Eye (tissue), 1 donor: ENCODE measurements around the gene TEX29.

Source experiments
- DNase-seq: peaks from one replicate; pipeline ENCODE4 v3.0.0-alpha.2; 2015

Gene TEX29

DNA sequence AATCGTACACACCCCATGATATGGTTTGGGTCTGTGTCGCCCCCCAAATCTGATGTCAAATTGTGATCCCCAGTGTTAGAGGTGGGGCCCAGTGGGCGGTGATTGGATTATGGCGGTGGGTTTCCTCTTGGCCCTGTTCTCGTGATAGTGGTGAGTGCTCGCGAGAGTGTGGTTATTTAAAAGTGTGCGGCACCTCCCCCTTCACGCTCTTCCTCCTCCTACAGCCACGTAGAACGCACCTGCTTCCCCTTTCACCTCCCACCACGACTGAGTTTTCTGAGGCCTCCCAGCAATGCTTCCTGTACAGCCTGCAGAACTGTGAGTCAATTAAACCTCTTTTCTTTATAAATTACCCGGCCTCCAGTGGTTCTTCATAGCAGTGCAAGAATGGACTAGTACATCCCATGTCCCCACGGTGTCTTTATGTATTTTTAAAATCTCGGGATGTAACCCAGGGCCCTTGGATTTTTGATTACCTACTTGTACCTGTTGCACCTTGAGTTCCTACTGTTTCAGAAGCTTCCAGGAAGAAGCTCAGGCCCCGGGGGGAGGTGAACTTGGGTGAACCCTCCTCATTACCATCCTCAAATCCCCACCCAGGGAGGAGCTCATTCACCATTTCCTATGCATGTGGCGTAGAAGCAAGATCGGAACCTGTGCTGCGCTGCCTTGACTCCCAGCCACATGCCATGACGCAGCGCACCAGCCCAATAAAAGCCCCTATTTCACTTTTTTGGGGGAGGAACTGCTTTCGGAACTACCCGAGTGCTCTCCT, 52.4 kb downstream of the TEX29 start:
- no peak for DNase-seq

DNA sequence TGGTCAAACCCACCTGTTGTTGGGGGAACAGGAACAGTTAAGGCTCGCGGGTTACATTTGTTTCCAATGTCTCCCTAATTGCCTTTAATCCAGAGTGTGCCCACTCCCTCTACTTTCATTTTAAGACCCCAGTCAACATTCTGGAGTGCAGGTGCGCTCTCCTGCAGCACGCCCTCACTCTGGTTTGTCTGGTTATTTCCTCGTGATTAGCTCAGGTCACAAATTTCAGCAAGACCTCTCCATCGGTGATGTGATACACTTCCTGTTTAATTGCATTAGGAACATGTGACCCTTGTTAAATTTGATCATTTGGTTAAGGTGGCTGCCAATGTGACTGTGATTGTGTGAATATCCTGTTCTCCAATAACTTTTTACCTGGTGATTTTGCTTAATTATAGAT, 53.0 kb downstream of the TEX29 start:
- DNase-seq, result no peak

DNA sequence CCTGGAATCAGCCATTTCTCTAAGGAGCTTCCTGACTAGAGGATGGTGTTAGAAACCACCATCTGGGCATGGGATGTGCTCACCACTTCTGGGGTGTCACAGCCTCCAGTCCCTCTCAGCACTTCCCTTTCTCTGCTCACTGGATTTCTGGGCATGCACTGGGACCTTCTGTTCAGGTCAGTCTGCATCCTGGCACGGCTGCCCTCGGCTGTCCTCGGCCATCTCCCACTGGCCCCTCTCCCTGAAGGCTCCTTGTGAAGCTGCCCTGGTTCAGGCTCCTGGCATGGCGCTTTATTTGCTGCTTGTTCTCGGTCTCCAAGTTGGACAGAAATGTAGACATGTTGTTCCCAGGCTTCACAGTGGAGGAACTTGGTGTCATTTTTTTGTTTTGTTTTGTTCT, 60.0 kb downstream of the TEX29 start:
- DNase-seq, result no peak

DNA sequence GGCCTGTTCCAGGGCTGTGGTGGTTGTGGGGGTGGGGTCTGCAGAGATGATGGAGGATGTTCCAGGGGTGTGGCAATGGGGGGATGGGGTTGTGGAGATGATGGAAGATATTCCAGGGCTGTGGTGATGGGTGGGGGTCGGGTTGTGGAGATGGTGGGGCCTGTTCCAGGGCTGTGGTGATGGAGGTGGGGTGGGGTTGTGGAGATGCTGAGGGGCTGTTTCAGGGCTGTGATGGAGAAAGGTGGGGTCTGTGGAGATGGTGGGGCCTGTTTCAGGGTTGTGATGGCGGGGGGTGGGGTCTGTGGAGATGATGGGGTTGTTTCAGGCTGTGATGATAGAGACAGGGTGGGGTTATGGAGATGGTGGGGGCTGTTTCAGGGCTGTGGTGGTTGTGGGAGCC, 62.0 kb downstream of the TEX29 start:
- no peak for DNase-seq

DNA sequence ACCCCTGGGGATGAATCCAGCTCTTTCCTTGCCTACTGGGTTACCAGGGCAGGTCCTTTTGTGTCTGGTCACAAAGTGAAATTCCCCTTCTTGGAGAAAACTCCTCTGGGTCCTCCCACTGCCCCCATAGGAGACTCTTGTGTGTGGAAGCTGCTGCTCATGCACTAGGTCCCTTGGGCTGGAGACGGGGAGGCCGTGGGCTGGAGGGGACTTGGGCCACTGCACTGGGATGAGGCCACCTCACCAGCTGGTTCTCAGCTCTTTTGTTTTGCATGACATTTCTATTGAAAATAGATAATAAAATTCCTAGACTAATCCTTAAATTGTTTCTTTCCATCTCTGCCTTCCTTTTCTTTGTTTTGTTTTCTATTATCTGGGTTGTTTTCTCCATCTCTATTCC, 62.4 kb downstream of the TEX29 start:
- no peak for DNase-seq

DNA sequence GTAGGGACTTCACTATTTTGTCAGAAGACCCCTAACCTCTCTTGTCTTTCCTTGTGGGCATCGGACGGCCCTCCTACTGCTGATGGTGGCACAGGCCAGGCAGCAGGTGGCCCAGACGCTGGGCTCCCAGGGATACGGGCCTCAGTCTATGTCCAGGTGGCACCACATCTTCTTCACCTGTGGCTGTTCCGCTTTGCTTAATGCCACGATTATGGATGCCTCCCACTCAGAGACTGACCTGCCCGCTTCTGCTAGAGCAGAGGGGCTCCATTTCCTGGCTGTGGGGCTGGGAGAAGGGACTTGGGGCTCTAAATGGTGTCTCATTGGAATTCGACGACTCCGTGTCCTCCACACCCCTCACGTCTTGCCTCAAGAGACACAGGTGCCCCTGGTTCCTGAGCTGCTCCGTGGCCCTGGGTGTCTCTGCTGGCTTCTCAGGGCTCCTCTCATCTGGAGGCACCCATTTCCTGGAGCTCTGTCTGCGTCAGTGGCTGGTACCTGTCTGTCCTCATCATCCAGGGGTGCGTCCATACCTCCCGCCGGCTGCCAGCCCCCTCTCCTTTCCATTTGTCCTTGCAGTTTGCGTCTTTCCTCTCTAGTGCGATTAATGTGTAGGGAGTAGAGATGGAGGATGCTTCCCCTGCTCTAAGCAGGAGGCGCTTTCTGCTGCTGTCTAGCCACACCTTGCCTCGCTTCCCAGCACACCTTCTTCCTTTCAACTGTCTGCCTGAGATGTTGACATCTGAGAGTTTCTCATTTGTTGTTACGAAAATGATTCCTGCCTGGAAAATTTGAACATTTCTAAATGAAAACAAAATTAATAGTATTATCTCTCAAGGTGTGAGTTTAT, 63.4 kb downstream of the TEX29 start:
- no peak for DNase-seq

DNA sequence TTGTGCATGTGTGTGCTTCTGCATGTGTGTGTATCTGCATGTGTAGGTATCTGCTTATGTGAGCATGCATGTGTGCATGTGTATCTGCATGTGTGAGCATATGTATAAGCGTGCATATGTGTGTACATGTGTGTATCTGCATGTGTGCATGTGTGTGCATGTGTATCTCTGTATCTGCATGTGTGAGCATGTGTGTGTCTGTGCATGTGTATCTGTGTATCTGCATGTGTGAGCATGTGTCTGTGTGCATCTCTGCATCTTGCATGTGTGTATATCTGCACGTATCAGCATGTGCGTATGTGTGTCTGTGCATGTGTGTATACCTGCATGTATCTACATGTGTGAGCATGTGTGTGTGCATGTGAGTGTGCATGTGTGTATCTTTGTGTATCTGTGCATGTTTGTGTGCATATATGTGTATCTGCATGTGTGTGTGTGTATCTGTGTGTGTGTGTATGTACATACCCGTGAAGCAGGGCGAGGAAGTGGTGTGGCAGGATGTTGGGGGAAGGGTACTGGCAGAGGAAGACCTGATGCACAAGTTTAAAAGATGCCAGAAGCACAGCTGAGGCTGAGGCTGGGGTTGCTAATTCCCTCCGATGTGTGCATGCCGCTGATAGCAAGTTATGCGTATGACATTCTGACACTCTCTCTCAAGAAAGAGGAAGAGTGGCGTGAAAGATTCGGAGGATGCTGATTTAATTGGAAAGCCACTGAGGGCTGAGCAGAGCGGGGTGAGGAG, 64.2 kb downstream of the TEX29 start:
- DNase-seq, result peak; percentile 94

DNA sequence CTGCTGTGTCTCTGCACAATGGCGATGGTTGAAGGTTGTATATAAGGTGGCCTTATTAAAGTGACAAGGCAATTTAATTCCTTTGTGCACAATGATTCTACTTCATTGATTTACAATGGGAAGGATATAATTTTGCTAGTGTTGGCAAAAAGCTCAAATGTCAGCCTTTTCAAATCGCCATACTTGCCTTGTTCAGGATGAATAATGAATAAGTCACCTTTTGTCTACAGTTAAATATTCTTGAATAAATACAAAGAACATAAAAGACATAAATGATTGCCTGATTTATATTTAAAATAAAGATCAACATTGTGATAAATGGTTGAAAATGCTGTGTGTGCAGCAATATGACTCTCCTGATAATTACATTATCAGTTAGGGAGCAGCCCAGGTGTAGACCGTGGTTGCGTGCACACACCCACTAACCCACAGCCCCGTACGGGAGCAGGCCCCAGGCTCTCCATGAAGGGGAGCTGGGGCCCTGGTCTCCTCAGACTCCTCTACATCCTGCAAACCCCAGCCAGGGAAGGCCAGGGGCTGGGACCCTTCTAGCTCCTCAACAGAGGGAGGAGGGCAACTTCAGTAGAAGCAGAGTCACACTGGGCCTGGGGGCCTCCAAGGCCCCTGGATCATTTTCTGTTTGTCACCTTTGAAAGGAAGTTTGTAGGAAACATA, 64.9 kb downstream of the TEX29 start:
- no peak for DNase-seq

DNA sequence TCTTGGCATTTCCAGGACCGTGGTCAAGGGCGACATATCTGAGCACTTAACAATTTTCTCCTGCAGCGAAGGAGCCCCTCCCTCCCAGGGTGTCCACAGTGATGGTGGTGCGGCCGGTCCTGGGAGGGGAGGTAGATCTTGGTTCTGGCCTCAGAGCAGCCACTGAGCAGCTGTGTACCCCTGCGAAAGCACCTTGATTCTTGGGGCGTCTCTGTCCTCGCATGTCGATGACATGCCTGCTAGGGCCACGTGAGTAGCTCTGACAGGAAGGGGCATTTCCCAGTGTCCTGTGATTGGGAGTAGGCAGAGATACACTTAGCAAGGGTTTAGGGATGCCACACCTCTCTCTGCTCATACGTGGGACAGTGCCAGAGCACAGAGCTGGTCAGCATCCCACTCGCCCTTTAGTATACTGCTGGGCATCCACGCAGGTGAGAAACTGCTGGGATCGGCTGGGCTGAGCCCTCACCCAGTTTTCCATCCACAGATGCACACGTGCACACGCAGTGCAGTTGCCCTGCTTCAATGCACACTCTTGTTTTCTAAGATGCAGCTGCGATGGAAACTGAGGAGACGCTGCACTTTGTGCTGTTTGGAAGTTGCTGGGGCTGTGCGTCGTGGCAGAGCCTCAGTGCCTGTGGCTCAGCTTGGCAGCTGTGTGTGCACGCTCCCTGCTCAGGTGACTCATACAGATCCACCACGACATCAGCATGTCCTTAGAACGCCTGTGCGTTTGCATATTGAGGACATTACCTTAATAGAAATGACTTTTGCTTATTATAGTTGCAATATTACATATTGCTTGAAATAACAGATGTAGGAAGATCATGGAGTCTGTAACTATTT, 66.8 kb downstream of the TEX29 start:
- no peak for DNase-seq

DNA sequence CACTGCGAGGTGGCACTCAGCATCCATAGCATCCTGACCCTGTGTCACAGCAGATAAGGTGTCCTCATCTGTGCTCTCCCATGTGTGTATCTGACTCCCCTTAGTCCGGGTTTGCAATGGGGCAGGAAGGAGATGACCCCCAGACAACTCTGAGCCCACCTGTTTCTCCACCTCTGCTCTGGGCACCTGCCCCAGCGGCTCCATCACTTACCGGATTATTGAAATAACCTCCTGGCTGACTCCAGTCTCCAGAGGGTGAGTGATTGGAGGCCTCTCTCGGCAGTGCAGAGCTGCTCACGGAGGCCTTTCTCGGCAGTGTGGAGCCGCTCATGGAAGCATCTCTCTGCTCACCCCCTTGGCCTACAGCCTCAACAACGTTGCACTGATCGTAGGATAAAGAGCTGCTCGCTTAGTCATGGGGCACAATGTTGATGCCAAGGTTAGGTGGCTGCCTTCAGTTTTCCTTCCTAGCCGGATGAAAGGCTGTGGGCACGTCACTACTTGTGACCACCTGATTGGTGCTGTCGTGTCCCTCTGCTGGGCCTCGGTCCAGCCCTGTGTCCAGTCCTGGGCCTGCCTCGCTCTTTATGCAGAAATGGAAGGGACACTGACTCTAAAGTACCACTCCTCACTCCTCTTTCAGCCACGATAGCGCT, 67.6 kb downstream of the TEX29 start:
- DNase-seq, result no peak

DNA sequence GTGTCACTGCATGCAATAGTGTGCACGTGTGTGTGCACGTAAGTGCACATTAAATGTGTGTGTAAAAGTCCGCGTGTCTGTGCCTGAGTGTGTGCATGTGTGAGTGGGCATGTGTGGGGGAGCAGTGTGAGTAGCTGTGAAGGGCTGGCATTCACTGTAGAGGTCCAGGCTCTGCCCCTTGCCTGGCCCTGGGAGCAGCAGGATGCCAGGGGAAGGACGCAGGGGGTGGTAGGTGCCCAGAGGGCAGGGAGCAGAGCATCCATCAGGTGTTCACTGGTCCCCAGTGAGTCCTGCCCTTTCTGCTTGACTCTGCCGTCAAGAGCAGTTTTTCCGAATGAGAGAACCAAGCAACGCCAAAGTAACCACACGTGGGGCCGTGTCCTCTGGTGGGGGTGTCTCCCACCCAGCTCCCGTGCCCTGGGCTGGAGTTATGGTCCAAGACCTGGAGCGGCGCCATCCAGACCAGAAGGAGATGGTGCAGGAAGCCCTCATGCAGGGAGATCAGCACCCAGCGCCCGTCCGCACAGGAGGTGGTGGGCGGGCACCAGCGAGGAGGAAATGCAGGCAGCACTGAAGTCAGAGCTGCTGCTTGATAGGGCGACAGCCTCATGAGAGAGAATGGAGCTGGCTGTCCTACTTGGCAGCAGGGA, 68.5 kb downstream of the TEX29 start:
- DNase-seq, result no peak

DNA sequence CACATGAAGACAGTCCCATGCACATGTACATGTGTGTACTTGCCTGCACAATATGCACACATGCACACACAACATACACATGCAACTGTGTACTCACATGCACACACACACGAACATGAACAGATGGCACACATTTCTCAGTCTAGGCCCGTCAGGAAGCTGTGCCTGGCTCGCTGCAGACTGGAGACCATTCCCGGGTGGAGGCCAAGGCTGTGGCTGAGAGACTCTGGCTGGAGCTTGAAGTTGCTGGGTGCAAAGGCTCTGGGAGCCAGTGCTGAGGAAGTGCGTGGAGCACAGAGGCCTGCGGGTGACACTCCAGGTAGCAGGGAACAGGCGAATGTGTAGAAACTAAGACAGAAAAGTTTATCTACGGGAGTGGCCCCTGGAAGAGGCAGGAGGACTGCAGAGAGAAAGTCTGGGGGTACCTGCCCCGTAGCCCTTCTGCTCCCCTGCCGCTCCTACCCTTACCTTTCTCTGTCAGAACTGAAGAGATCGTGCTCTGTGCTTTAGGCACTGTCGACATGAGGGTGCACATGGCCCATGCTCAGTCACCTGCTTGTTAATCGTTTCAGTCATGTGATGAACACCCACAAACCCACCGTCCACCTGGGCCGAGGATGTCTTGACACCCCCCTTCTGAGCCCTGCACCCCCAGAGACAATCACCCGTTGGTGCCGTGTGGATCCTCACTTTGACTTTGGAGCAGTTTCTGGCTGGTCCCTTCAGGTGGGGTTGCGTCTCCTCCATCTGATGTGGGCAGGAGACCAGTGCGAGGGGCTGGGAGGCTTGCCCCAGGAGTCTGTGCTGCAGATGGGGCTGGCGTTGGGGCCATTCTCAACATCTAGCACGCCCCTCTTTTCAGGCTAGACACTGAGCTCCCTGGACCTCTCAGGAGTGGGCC, 69.4 kb downstream of the TEX29 start:
- DNase-seq, result no peak

DNA sequence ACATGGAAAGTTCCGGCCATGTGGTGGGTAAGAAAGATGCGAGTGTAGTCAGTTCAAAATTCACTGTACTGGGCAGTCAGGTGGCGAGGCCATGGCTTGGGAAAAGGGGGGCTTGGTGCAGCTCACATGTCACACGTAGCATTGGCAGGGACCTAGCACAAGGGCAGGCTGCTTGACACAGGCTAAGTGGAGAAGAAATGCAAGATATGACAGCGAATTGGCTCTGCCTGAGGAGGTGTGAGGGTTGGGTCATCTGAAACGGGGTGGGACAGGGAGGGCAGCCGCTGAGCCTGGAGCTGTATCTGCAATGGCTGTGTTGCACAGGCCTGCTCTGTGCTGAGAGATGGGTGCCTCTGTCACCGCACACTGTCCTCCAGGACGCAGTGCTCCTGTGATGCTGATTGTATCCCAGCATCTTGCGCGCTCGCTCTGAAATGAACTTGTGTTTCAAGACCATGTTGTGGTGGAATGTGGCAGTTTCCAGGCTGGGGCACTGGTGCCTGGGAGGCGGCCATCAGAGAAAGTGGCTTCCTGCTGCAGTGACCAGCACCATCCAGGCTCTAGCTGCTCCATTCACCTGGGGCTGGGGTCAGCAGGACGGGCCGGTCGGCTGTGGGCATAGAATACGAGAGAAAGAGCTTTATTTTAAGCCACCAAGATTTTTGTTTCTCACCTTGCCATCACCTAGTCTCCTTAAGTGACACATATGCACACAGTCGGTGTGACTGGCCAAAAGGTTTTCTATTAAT, 70.3 kb downstream of the TEX29 start:
- DNase-seq, result no peak

DNA sequence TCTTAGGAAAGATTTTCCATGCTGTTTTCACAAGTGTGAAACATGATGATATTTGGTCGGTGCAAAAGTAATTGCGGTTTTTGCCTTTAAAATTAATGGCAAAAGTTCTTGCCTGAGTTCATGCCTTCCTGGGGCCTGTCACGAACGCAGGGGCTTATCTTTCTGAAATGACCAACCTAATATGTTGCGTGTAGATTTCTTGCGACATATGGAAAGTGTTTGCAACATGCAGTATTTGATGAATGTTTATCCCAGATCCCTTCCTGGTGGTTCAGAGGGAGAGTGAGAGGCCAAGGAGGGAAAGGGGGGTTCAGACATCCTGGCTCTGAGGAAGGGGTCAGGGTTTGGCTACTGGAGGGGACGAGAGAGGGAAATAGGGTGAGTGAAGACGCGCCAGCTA, 72.0 kb downstream of the TEX29 start:
- DNase-seq, result no peak

DNA sequence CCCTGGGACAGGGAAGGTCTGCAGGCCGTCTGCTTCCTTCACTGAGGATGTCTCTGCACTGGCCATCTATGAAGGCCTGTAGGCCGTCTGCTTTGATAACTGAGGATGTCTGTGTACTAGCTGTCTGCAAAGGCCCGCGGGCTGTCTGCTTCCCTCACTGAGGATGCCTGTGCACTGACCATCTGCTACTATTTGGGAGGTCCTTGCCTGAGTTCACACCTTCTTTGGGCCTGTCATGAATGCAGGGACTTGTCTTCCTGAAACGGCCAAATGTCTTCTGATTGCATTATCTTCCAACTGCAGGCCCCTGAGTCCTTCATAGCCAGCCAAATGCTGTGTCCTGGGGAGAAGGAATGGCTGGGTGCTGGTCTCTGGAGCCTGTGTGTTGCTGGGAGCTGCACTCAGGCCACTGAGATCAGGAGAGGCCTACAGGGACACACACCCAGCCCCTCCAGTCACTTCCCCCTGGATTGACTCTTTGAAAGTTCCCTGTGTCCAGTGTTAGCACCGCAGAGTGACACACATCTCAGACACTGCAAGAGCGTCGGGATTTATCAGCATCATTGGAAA, 72.9 kb downstream of the TEX29 start:
- DNase-seq, result no peak
